H1 (cell line): Measurements from ENCODE around the gene LRRC37B. TPM values are rescaled to one million over a fixed set of nuclear protein-coding genes. Genes with fewer than 3 reads are reported as not detected.
A peak's percentile ranks its signal among the peaks of the same experiment; 100 is the strongest.
"Not testable (repeated sequence)": the region's sequence is repeated elsewhere in the genome, so short reads cannot be mapped to it uniquely, and the experiment has no call there.

Experiments
- CTCF ChIA-PET: fragments of 300-600 bp; sonication (Branson Sonifier 250); formaldehyde crosslinking; loops from one replicate; lab custom pipeline; 2021; ENCODE audit not compliant: partially characterized antibody; lab: Charles Lee
- POLR2A ChIA-PET: fragments of 300-600 bp; sonication (Branson Sonifier 250); formaldehyde crosslinking; loops from one replicate; lab custom pipeline; 2021; ENCODE audit warnings: inconsistent platforms; ENCODE audit not compliant: partially characterized antibody; lab: Charles Lee
- DNase-seq, 2 experiments: peaks; one replicate each; pipeline versions ENCODE4 v3.0.0 to v3.0.0-alpha.2; 2010 to 2022; ENCODE audit warnings: low spot score in 2 of 2, low read depth in 1 of 2, mixed read lengths in 1 of 2
- FAIRE-seq: peaks from 2 replicates; lab custom pipeline; 2011; peaks lifted over from hg19 to GRCh38; lab: Jason Lieb, UNC
- H2AFZ ChIP-seq: 2 replicates; pipeline ENCODE4 v1.8.1; 2012; ENCODE audit warnings: low read length, inconsistent platforms
- H2AK5ac ChIP-seq: 2 replicates; pipeline ENCODE4 v1.6.1; 2013; ENCODE audit warnings: low read depth, low read length
- H2BK120ac ChIP-seq: replicated peaks from 2 replicates; pipeline ENCODE3; 2013; ENCODE audit warnings: low read depth, low read length, inconsistent platforms
- H2BK12ac ChIP-seq: 2 replicates; pipeline ENCODE4 v1.6.1; 2013; ENCODE audit warnings: low read depth, low read length
- H2BK15ac ChIP-seq: 2 replicates; pipeline ENCODE4 v1.6.1; 2013; ENCODE audit warnings: low read length
- H2BK20ac ChIP-seq: 2 replicates; pipeline ENCODE4 v1.6.1; 2013; ENCODE audit warnings: low read length
- H2BK5ac ChIP-seq: 2 replicates; pipeline ENCODE4 v1.6.1; 2013; ENCODE audit warnings: low read depth, low read length
- H3K14ac ChIP-seq: 2 replicates; pipeline ENCODE4 v1.6.1; 2013; ENCODE audit warnings: inconsistent platforms; ENCODE audit not compliant: insufficient read length
- H3K18ac ChIP-seq: 2 replicates; pipeline ENCODE4 v1.6.1; 2013; ENCODE audit warnings: low read length; ENCODE audit errors: extremely low read depth
- H3K23ac ChIP-seq: 2 replicates; pipeline ENCODE4 v1.6.1; 2013; ENCODE audit warnings: inconsistent platforms; ENCODE audit not compliant: insufficient read length
- H3K23me2 ChIP-seq: 2 replicates; pipeline ENCODE4 v1.6.1; 2013; ENCODE audit warnings: low read depth, low read length
- H3K27ac ChIP-seq: 2 replicates; pipeline ENCODE4 v1.6.1; 2011; ENCODE audit warnings: low read depth, low read length, inconsistent platforms
- H3K27me3 ChIP-seq, 4 experiments: replicated peaks in 1 of 4; 1 replicate in 1 of 4; 2 replicates in 3 of 4; pipeline versions ENCODE4 v1.6.1 to v1.8.1; 2011 to 2013; ENCODE audit warnings: low read length in 3 of 4, mild to moderate bottlenecking in 3 of 4, inconsistent platforms in 2 of 4, mixed read lengths in 2 of 4, moderate library complexity in 1 of 4; ENCODE audit not compliant: control insufficient read depth in 3 of 4, insufficient read depth in 3 of 4; ENCODE audit errors: extremely low read depth in 1 of 4
- H3K36me3 ChIP-seq, 4 experiments: 2 replicates each; pipeline versions ENCODE4 v1.6.1 to v1.8.1; 2011 to 2013; ENCODE audit warnings: mild to moderate bottlenecking in 4 of 4, low read length in 3 of 4, moderate library complexity in 2 of 4, control low read depth in 1 of 4, inconsistent platforms in 1 of 4; ENCODE audit not compliant: insufficient read depth in 4 of 4, control insufficient read depth in 2 of 4
- H3K4ac ChIP-seq: replicated peaks from 2 replicates; pipeline ENCODE3; 2013; ENCODE audit warnings: low read length, low read depth, mixed read lengths, inconsistent platforms; ENCODE audit not compliant: insufficient read length
- H3K4me1 ChIP-seq, 4 experiments: replicated peaks in 1 of 4; 1 replicate in 1 of 4; 2 replicates in 3 of 4; pipeline versions ENCODE4 v1.6.1 to v1.8.1; 2011 to 2013; ENCODE audit warnings: low read length in 3 of 4, inconsistent platforms in 2 of 4, mixed read lengths in 1 of 4; ENCODE audit not compliant: insufficient read depth in 4 of 4, control insufficient read depth in 3 of 4
- H3K4me2 ChIP-seq, 2 experiments: 2 replicates each; pipeline versions ENCODE4 v1.6.1 to v1.8.1; 2011 to 2013; ENCODE audit warnings: low read depth in 2 of 2, low read length in 2 of 2, control low read depth in 1 of 2, inconsistent platforms in 1 of 2, mild to moderate bottlenecking in 1 of 2; ENCODE audit not compliant: insufficient read depth in 1 of 2
- H3K4me3 ChIP-seq, 4 experiments: fragments of 200-600, 300-600 bp in 1 of 4; sonication (generic), shearing (Covaris generic), sonication (Bioruptor Twin) in 1 of 4; 2 replicates each; pipeline versions ENCODE4 v1.5.1 to v1.8.1; 2011 to 2016; ENCODE audit warnings: low read length in 4 of 4, low read depth in 3 of 4, control low read depth in 2 of 4, inconsistent platforms in 2 of 4, mild to moderate bottlenecking in 2 of 4, mixed read lengths in 1 of 4, moderate library complexity in 1 of 4; ENCODE audit not compliant: insufficient read depth in 2 of 4; ENCODE audit errors: extremely low read depth in 1 of 4
- H3K56ac ChIP-seq: replicated peaks from 2 replicates; pipeline ENCODE3; 2013; ENCODE audit warnings: low read depth, mild to moderate bottlenecking, mixed read lengths, low read length, inconsistent platforms; ENCODE audit not compliant: insufficient read length
- H3K79me1 ChIP-seq: 2 replicates; pipeline ENCODE4 v1.6.1; 2013; ENCODE audit warnings: low read depth, low read length, control low read depth
- H3K79me2 ChIP-seq, 2 experiments: 2 replicates each; pipeline versions ENCODE4 v1.6.1 to v1.8.1; 2012 to 2013; ENCODE audit warnings: low read length in 2 of 2, mild to moderate bottlenecking in 2 of 2, inconsistent platforms in 1 of 2; ENCODE audit not compliant: insufficient read depth in 2 of 2, control insufficient read depth in 1 of 2
- H3K9ac ChIP-seq, 4 experiments: replicated peaks in 1 of 4; 1 replicate in 1 of 4; 2 replicates in 3 of 4; pipeline versions ENCODE4 v1.6.1 to v1.8.1; 2011 to 2013; ENCODE audit warnings: low read depth in 3 of 4, low read length in 3 of 4, control low read depth in 2 of 4, mild to moderate bottlenecking in 2 of 4, moderate library complexity in 2 of 4, inconsistent platforms in 1 of 4; ENCODE audit errors: extremely low read depth in 1 of 4
- H3K9me3 ChIP-seq, 2 experiments: 2 replicates each; pipeline versions ENCODE4 v1.6.1 to v1.8.1; 2012 to 2013; ENCODE audit warnings: mild to moderate bottlenecking in 2 of 2, moderate library complexity in 2 of 2, control low read depth in 1 of 2, inconsistent platforms in 1 of 2, low read depth in 1 of 2, low read length in 1 of 2, mixed read lengths in 1 of 2; ENCODE audit not compliant: insufficient read depth in 2 of 2
- H4K20me1 ChIP-seq, 2 experiments: replicated peaks in 1 of 2; 2 replicates each; pipeline versions ENCODE3 to v1.8.1; 2011 to 2013; ENCODE audit warnings: inconsistent platforms in 2 of 2, low read length in 2 of 2, mild to moderate bottlenecking in 1 of 2; ENCODE audit not compliant: insufficient read depth in 2 of 2, control insufficient read depth in 1 of 2
- H4K5ac ChIP-seq: 2 replicates; pipeline ENCODE4 v1.6.1; 2013; ENCODE audit warnings: low read length, low read depth, mixed read lengths, inconsistent platforms; ENCODE audit not compliant: insufficient read length
- H4K8ac ChIP-seq: 2 replicates; pipeline ENCODE4 v1.8.0; 2013; ENCODE audit warnings: mild to moderate bottlenecking, moderate library complexity, low read length, inconsistent platforms; ENCODE audit not compliant: insufficient read depth; ENCODE audit errors: extremely low read depth
- H4K91ac ChIP-seq: replicated peaks from 2 replicates; pipeline ENCODE3; 2013; ENCODE audit warnings: low read length, mixed read lengths, inconsistent platforms; ENCODE audit not compliant: insufficient read length
- CTCF ChIP-seq, 3 experiments: IDR thresholded peaks; 1 replicate in 2 of 3; 2 replicates in 1 of 3; pipeline versions ENCODE4 v1.5.1 to v1.6.1; 2011; ENCODE audit warnings: low read length in 3 of 3, mild to moderate bottlenecking in 3 of 3, inconsistent platforms in 2 of 3, low read depth in 1 of 3, moderate library complexity in 1 of 3; ENCODE audit not compliant: insufficient read depth in 1 of 3; ENCODE audit errors: control extremely low read depth in 1 of 3
- WGBS, 2 experiments: shearing (Covaris generic) in 1 of 2; methylation state at CpG; one replicate each; pipeline versions ENCODE4 v1.1.6 to v1.1.7; 2013 to 2015; ENCODE audit warnings: low lambda C conversion rate in 2 of 2, mixed read lengths in 2 of 2, inconsistent platforms in 1 of 2, low coverage in 1 of 2, missing lambda C conversion rate in 1 of 2; ENCODE audit not compliant: insufficient replicate concordance in 2 of 2, insufficient coverage in 1 of 2, insufficient read length in 1 of 2; ENCODE audit errors: extremely low coverage in 1 of 2, missing lambda C conversion rate in 1 of 2; 5-methylcytosine and 5-hydroxymethylcytosine counted together
- polyA plus RNA-seq, 7 experiments: library from polyadenylated mRNA; depleted of rRNA in 3 of 7; stranded (reverse) in 5 of 7; unstranded in 2 of 7; fragments of >200 nt in 5 of 7; fragments of 200-250 nt in 2 of 7; gene quantifications; 1 replicate in 5 of 7; 2 replicates in 1 of 7; 4 replicates in 1 of 7; pipeline versions ENCODE4 v1.2.1 to v1.2.3, GENCODE V29; 2011 to 2013; ENCODE audit warnings: missing spikeins in 2 of 7, mixed read lengths in 2 of 7
- total RNA-seq: library from RNA; stranded (reverse); fragmentation: NEBNext Ultra II Directional; extraction: Animal tissue kit (Norgen Biotek cat#: 25700); gene quantifications from 2 replicates; pipeline ENCODE4 v1.2.1, GENCODE V29; 2021

The LRRC37B gene
- total and polyA plus RNA-seq, 2 of the 8 experiments (the other 6 are each of a cell fraction or from before 2014, with no cell fraction given): 16.0 to 19.0 TPM

GRCh38 chr17:32066863-32067642 is 59.9 kb downstream of the LRRC37B start:
- not testable (repeated sequence) for H2BK5ac ChIP-seq
- H2AFZ ChIP-seq: peak overlapping the region; percentile 89; the same call in 1 of the 2 replicates
- DNase-seq: peak in 1 of 2 experiments; percentile 67

More at GRCh38 chr17:32066863-32067642, 59.9 kb downstream of the LRRC37B start:
- H3K23me2 ChIP-seq, H3K14ac ChIP-seq, H3K27me3 ChIP-seq, H3K18ac ChIP-seq, H3K56ac ChIP-seq, H4K5ac ChIP-seq, H3K79me2 ChIP-seq, H4K91ac ChIP-seq, H3K27ac ChIP-seq, H4K8ac ChIP-seq, H2BK120ac ChIP-seq, H3K23ac ChIP-seq, FAIRE-seq, CTCF ChIA-PET, H3K4me3 ChIP-seq, H2BK12ac ChIP-seq, POLR2A ChIA-PET, H3K9ac ChIP-seq, H4K20me1 ChIP-seq, H3K4me1 ChIP-seq, H3K36me3 ChIP-seq, H2BK20ac ChIP-seq, H3K4ac ChIP-seq, H2AK5ac ChIP-seq, H2BK15ac ChIP-seq, H3K79me1 ChIP-seq, H3K9me3 ChIP-seq: not testable (repeated sequence)
- H3K4me2 ChIP-seq: peak overlapping the region in 1 of 2 experiments; percentile 27; a peak in 2 of 4 replicates
- TF ChIP-seq CTCF (IDR thresholded peaks at IDR 0.05; ENCODE audit: control extremely low read depth in 1 of 3, insufficient read depth in 1 of 3, low read depth in 1 of 3, low read length in 3 of 3): peak in 1 of 3 experiments; percentile 16; a peak in 1 of 4 replicates
- WGBS, 2 experiments: 58% methylated on average over 10 of the region's 25 CpGs; no CpG with 5 or more reads in 1 of the 2 experiments
